ENCODE results near the gene TMEM132A.

- TF ChIP-seq CTCF (IDR thresholded peaks at IDR 0.05) (no peak), POLR2A (IDR thresholded peaks at IDR 0.05) (no peak), EP300 (IDR thresholded peaks at IDR 0.05) (no peak)
Observed at GRCh38 chr11:60891103-60891741, 33.0 kb upstream of the TMEM132A start.

Data from gastroesophageal sphincter (tissue), 3 donors.